IMR-90 (cell line): ENCODE measurements around the gene TMOD1. TPM values are rescaled to one million over a fixed set of nuclear protein-coding genes. Genes with fewer than 3 reads are reported as not detected.

Experiments used
- ATAC-seq: fragments of 200-7000 bp; cut with Tn5 transposase; 2 replicates; pipeline ENCODE4 v1.9.1; 2020; ENCODE audit warnings: low read depth, mild to moderate bottlenecking, moderate library complexity
- BruUV-seq: library from RNA; stranded (reverse); fragments of 400-500 nt; replicated peaks from 2 replicates; lab custom pipeline; 2021; lab: Mats Ljungman, UMichigan
- CTCF ChIA-PET: fragments of 300-600 bp; formaldehyde crosslinking; extraction: SDS; loops from one replicate; lab custom pipeline; 2021; ENCODE audit warnings: antibody characterized with exemption; lab: Yijun Ruan, JAX
- POLR2A ChIA-PET: fragments of 300-600 bp; sonication (Branson Sonifier 250); formaldehyde crosslinking; loops from one replicate; lab custom pipeline; 2022; ENCODE audit warnings: antibody characterized with exemption; ENCODE audit not compliant: unreplicated experiment; lab: Charles Lee
- DNase-seq: peaks from one replicate; pipeline ENCODE4 v3.0.0; 2013
- H2AFZ ChIP-seq: replicated peaks from 2 replicates; pipeline ENCODE3; 2013; ENCODE audit warnings: low read length, mild to moderate bottlenecking; ENCODE audit not compliant: poor library complexity
- H2AK5ac ChIP-seq: 2 replicates; pipeline ENCODE4 v1.6.1; 2013; ENCODE audit warnings: low read depth, low read length, inconsistent platforms
- H2AK9ac ChIP-seq: replicated peaks from 2 replicates; pipeline ENCODE3; 2013; ENCODE audit warnings: mild to moderate bottlenecking, low read depth, low read length, moderate library complexity; ENCODE audit not compliant: poor library complexity
- H2BK120ac ChIP-seq: 2 replicates; pipeline ENCODE4 v1.6.1; 2013; ENCODE audit warnings: low read depth, low read length, inconsistent platforms
- H2BK15ac ChIP-seq: 3 replicates; pipeline ENCODE4 v1.6.1; 2013; ENCODE audit warnings: low read depth, low read length, inconsistent platforms
- H2BK20ac ChIP-seq: 2 replicates; pipeline ENCODE4 v1.6.1; 2013; ENCODE audit warnings: low read depth, mild to moderate bottlenecking, inconsistent platforms, low read length, moderate library complexity
- H2BK5ac ChIP-seq: 2 replicates; pipeline ENCODE4 v1.6.1; 2013; ENCODE audit warnings: mild to moderate bottlenecking, low read depth, low read length, inconsistent platforms; ENCODE audit not compliant: poor library complexity, severe bottlenecking
- H3K14ac ChIP-seq: replicated peaks from 2 replicates; pipeline ENCODE4 v1.6.1; 2013; ENCODE audit warnings: low read depth, low read length, inconsistent platforms
- H3K18ac ChIP-seq: 2 replicates; pipeline ENCODE4 v1.6.1; 2013; ENCODE audit warnings: low read depth, low read length, control low read depth
- H3K23ac ChIP-seq: 2 replicates; pipeline ENCODE4 v1.6.1; 2013; ENCODE audit warnings: low read depth, low read length, inconsistent platforms
- H3K27ac ChIP-seq: 2 replicates; pipeline ENCODE4 v1.5.1; 2013; ENCODE audit warnings: mild to moderate bottlenecking, control low read depth, low read length; ENCODE audit not compliant: insufficient read depth
- H3K27me3 ChIP-seq: 2 replicates; pipeline ENCODE4 v1.6.1; 2013; ENCODE audit warnings: low read length; ENCODE audit not compliant: control insufficient read depth, insufficient read depth
- H3K36me3 ChIP-seq: 2 replicates; pipeline ENCODE4 v1.6.1; 2013; ENCODE audit warnings: low read length, mixed read lengths; ENCODE audit not compliant: control insufficient read depth, insufficient read depth
- H3K4ac ChIP-seq: 2 replicates; pipeline ENCODE4 v1.6.1; 2013; ENCODE audit warnings: low read depth, low read length, inconsistent platforms
- H3K4me1 ChIP-seq: 2 replicates; pipeline ENCODE4 v1.6.1; 2013; ENCODE audit warnings: low read length, mixed read lengths; ENCODE audit not compliant: control insufficient read depth, insufficient read depth
- H3K4me2 ChIP-seq: 2 replicates; pipeline ENCODE4 v1.6.1; 2013; ENCODE audit warnings: low read depth, mild to moderate bottlenecking, control low read depth, low read length, moderate library complexity
- H3K4me3 ChIP-seq: 2 replicates; pipeline ENCODE4 v1.5.1; 2013; ENCODE audit warnings: low read depth, mild to moderate bottlenecking, control low read depth, low read length, moderate library complexity; ENCODE audit not compliant: insufficient read depth
- H3K56ac ChIP-seq: 2 replicates; pipeline ENCODE4 v1.6.1; 2013; ENCODE audit warnings: low read length, inconsistent platforms; ENCODE audit not compliant: insufficient read depth; ENCODE audit errors: extremely low read depth
- H3K79me1 ChIP-seq, 2 experiments: 2 replicates each; pipeline ENCODE4 v1.6.1; 2013; ENCODE audit warnings: low read length in 2 of 2, inconsistent platforms in 1 of 2, low read depth in 1 of 2
- H3K9ac ChIP-seq: 2 replicates; pipeline ENCODE4 v1.6.1; 2013; ENCODE audit warnings: low read depth, low read length, control low read depth
- H3K9me1 ChIP-seq: 2 replicates; pipeline ENCODE4 v1.6.1; 2013; ENCODE audit warnings: low read length, inconsistent platforms; ENCODE audit not compliant: insufficient read depth
- H3K9me3 ChIP-seq: 2 replicates; pipeline ENCODE4 v1.6.1; 2013; ENCODE audit warnings: low read length; ENCODE audit not compliant: control insufficient read depth, insufficient read depth
- H4K20me1 ChIP-seq: 2 replicates; pipeline ENCODE4 v1.6.1; 2013; ENCODE audit warnings: low read length, inconsistent platforms; ENCODE audit not compliant: insufficient read depth
- H4K5ac ChIP-seq: 2 replicates; pipeline ENCODE4 v1.6.1; 2013; ENCODE audit warnings: mild to moderate bottlenecking, low read depth, low read length, control low read depth
- H4K8ac ChIP-seq, 2 experiments: 2 replicates each; pipeline ENCODE4 v1.6.1; 2013; ENCODE audit warnings: low read depth in 2 of 2, low read length in 2 of 2, control low read depth in 1 of 2, inconsistent platforms in 1 of 2
- H4K91ac ChIP-seq: 2 replicates; pipeline ENCODE4 v1.6.1; 2013; ENCODE audit warnings: low read depth, low read length, inconsistent platforms; ENCODE audit not compliant: insufficient read depth
- CEBPB ChIP-seq: IDR thresholded peaks from 2 replicates; pipeline ENCODE4 v1.6.1; 2012; ENCODE audit warnings: low read depth, low read length, improper control_type of control experiment
- ELK1 ChIP-seq: fragments of 150-350 bp; IDR thresholded peaks from 2 replicates; pipeline ENCODE4 v1.6.1; 2016; ENCODE audit warnings: low read depth, mild to moderate bottlenecking, low read length, moderate library complexity, borderline replicate concordance
- FOS ChIP-seq: fragments of 150-350 bp; IDR thresholded peaks from 2 replicates; pipeline ENCODE4 v1.6.1; 2016; ENCODE audit warnings: low read depth, low read length
- MAFK ChIP-seq: IDR thresholded peaks from 2 replicates; pipeline ENCODE4 v1.6.1; 2012; ENCODE audit warnings: low read depth, low read length, improper control_type of control experiment
- MXI1 ChIP-seq: IDR thresholded peaks from 2 replicates; pipeline ENCODE4 v1.6.1; 2012; ENCODE audit warnings: low read depth, mild to moderate bottlenecking, low read length, moderate library complexity, borderline replicate concordance
- NFE2L2 ChIP-seq: fragments of 150-350 bp; IDR thresholded peaks from 2 replicates; pipeline ENCODE4 v1.6.1; 2016; ENCODE audit warnings: low read depth, mild to moderate bottlenecking, low read length
- RAD21 ChIP-seq: IDR thresholded peaks from 2 replicates; pipeline ENCODE4 v1.6.1; 2012; ENCODE audit warnings: low read length, improper control_type of control experiment
- RCOR1 ChIP-seq: IDR thresholded peaks from 2 replicates; pipeline ENCODE4 v1.6.1; 2012; ENCODE audit warnings: mild to moderate bottlenecking, low read length, improper control_type of control experiment; ENCODE audit not compliant: insufficient replicate concordance
- RFX5 ChIP-seq: IDR thresholded peaks from 2 replicates; pipeline ENCODE4 v1.8.0; 2012; ENCODE audit warnings: low read depth, mild to moderate bottlenecking, low read length, moderate library complexity
- SMC3 ChIP-seq: fragments of 150-350 bp; IDR thresholded peaks from 2 replicates; pipeline ENCODE4 v1.6.1; 2016; ENCODE audit warnings: low read depth, mild to moderate bottlenecking, antibody characterized with exemption, low read length, moderate library complexity
- WGBS, 2 experiments: methylation state at CpG; one replicate each; pipeline versions ENCODE4 v1.1.5 to v1.1.7; 2013; ENCODE audit warnings: missing lambda C conversion rate in 2 of 2; ENCODE audit not compliant: insufficient read length in 1 of 2; ENCODE audit errors: extremely low coverage in 2 of 2; 5-methylcytosine and 5-hydroxymethylcytosine counted together
- dilution Hi-C: fragments of 300-500 bp; cut with HindIII; formaldehyde crosslinking; loops from one replicate; pipeline ENCODE4 v1.14.3; 2018; ENCODE audit warnings: low sequenced_read_pairs; ENCODE audit not compliant: unreplicated experiment
- in situ Hi-C: fragments of 300-500 bp; cut with MboI; formaldehyde crosslinking; loops from 3 replicates; pipeline ENCODE4 v1.14.3; 2019; ENCODE audit warnings: low sequenced_read_pairs, inconsistent platforms, mixed read lengths
- intact Hi-C: fragments of 100-400 bp; cut with micrococcal nuclease; formaldehyde crosslinking; loops from 2 replicates; pipeline ENCODE4 v1.10.0; 2022
- polyA plus RNA-seq, 3 experiments: library from polyadenylated mRNA; depleted of rRNA; stranded (reverse); fragments of >200 nt; gene quantifications; 2 replicates each; pipeline ENCODE4 v1.2.3, GENCODE V29; 2012; ENCODE audit warnings: low replicate concordance in 1 of 3
- total RNA-seq: library from RNA; depleted of rRNA; stranded (reverse); fragments of >200 nt; gene quantifications from 2 replicates; pipeline ENCODE4 v1.2.3, GENCODE V29; 2012

Gene TMOD1
- total and polyA plus RNA-seq, 2 of the 4 experiments (the other 2 are of a cell fraction): 0.18 to 0.38 TPM

GRCh38 chr9:97501972-97502221, 431 bp downstream of the TMOD1 start:
- H3K23ac ChIP-seq: no peak overlapping the region
- intact Hi-C loops: no loop called here
- no peak overlapping the region for H3K14ac ChIP-seq
- no CpG with 5 or more reads among the region's 30 CpGs for WGBS, 2 experiments
- no peaks in the 10 kb centered on the region for H4K20me1 ChIP-seq
- no peak overlapping the region for H2AK5ac ChIP-seq
- peaks cover 18% of the 10 kb centered on the region; the same call in 1 of the 2 replicates for H3K4me1 ChIP-seq
- peaks cover 23% of the 10 kb centered on the region for H3K27me3 ChIP-seq
- no peak overlapping the region for H2BK120ac ChIP-seq
- dilution Hi-C loops: no loop called here
- peak overlapping the region; percentile 68 for H3K4me3 ChIP-seq
- in situ Hi-C loops: no loop called here
- no peak overlapping the region for H4K91ac ChIP-seq
- no peaks in the 10 kb centered on the region for H3K9me3 ChIP-seq
- H3K18ac ChIP-seq: no peak overlapping the region
- peak overlapping the region; percentile 83 for H3K4me2 ChIP-seq
- H3K56ac ChIP-seq: no peak overlapping the region
- peak overlapping the region; percentile 86 for H2AFZ ChIP-seq
- H2AK9ac ChIP-seq: peak overlapping the region; percentile 53
- DNase-seq (no peak), ATAC-seq (peak; percentile 53)
- H3K36me3 ChIP-seq: no peaks in the 10 kb centered on the region
- peak overlapping the region; percentile 27; the same call in 1 of the 2 replicates for H3K9ac ChIP-seq
- H4K8ac ChIP-seq: no peak overlapping the region
- no peak overlapping the region for H3K27ac ChIP-seq
- 0 out of 4 replicates have a peak, but pooled peaks cover 0 to 3% of the 10 kb centered on the region in 2 experiments for H3K79me1 ChIP-seq
- ChIA-PET CTCF (interaction anchor here (1.8 to 2.6 kb wide), 4 partner anchors 15 to 97 kb away, joined by 6 to 13 read pairs (median 8); no protein-coding TSS in a partner anchor), POLR2A (interaction anchor here (0.6 kb wide), 1 partner anchor 63 kb away, joined by 3 read pairs; no protein-coding TSS in a partner anchor)
- no peak overlapping the region for H4K5ac ChIP-seq
- H2BK5ac ChIP-seq: no peak overlapping the region
- no peak for TF ChIP-seq MXI1
- TF ChIP-seq SMC3: no peak
- TF ChIP-seq ELK1: no peak
- no peak for TF ChIP-seq FOS
- TF ChIP-seq RAD21: no peak
- no peak for TF ChIP-seq RCOR1
- TF ChIP-seq MAFK: no peak
- no peak for TF ChIP-seq RFX5
- TF ChIP-seq NFE2L2: no peak
- TF ChIP-seq CEBPB: no peak
- no peak overlapping the region for H3K4ac ChIP-seq
- BruUV-seq: no TSS peak
- H3K9me1 ChIP-seq: no peaks in the 10 kb centered on the region
- H2BK20ac ChIP-seq: no peak overlapping the region
- no peak overlapping the region for H2BK15ac ChIP-seq
